Endothelial cell of umbilical vein (primary cell): ENCODE results near the gene TMF1.

Experiments used
- CTCF ChIP-seq, 2 donors: IDR thresholded peaks; 1 replicate in 1 of 2; 2 replicates in 1 of 2; pipeline ENCODE4 v1.5.1; 2011; ENCODE audit warnings: low read length in 2 of 2, mild to moderate bottlenecking in 2 of 2, moderate library complexity in 2 of 2, control low read depth in 1 of 2, inconsistent platforms in 1 of 2, low read depth in 1 of 2; ENCODE audit not compliant: insufficient read depth in 1 of 2; ENCODE audit errors: extremely low read depth in 1 of 2
- POLR2A ChIP-seq: IDR thresholded peaks from 2 replicates; pipeline ENCODE4 v1.6.1; 2012; ENCODE audit warnings: low read depth, mild to moderate bottlenecking, control low read depth, low read length

DNA sequence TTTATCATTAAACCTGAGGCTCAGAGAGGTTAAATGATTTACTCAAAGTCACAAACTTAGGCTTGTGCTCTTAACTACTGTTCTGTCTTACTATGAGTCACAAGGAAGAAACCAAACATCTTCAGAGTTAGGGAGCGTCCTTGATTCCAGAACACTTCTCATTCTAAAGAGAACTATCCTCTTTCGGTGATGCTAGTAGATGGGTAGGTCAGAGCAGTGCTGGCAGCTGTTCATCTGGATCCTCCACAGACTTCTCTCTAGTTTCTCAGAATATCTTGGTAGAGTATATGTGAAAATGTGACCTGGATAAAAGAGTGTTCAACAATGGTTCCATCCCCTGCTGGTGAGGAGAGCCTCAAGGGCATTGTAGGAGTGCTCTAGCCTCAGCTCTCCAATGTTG, 35.9 kb upstream of the TMF1 start:
- TF ChIP-seq CTCF (IDR thresholded peaks at IDR 0.05; ENCODE audit: extremely low read depth in 1 of 2, insufficient read depth in 1 of 2, low read depth in 1 of 2, low read length in 2 of 2) (no peak), POLR2A (no peak)
